ENCODE results near the gene UGT1A10.

- TF ChIP-seq CREB1 (IDR thresholded peaks at IDR 0.05; ENCODE audit: low read depth) (no peak), RAD21 (IDR thresholded peaks at IDR 0.05; ENCODE audit: insufficient read depth, low read depth, low read length) (no peak)
- TF ChIP-seq, protein P1, sequence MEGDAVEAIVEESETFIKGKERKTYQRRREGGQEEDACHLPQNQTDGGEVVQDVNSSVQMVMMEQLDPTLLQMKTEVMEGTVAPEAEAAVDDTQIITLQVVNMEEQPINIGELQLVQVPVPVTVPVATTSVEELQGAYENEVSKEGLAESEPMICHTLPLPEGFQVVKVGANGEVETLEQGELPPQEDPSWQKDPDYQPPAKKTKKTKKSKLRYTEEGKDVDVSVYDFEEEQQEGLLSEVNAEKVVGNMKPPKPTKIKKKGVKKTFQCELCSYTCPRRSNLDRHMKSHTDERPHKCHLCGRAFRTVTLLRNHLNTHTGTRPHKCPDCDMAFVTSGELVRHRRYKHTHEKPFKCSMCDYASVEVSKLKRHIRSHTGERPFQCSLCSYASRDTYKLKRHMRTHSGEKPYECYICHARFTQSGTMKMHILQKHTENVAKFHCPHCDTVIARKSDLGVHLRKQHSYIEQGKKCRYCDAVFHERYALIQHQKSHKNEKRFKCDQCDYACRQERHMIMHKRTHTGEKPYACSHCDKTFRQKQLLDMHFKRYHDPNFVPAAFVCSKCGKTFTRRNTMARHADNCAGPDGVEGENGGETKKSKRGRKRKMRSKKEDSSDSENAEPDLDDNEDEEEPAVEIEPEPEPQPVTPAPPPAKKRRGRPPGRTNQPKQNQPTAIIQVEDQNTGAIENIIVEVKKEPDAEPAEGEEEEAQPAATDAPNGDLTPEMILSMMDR (IDR thresholded peaks at IDR 0.05 in 2 of 3, conservative IDR thresholded peaks at IDR 0.05 in 1 of 3; ENCODE audit: control insufficient read depth in 2 of 3, extremely low read depth in 1 of 3, insufficient read depth in 1 of 3, low read depth in 3 of 3, low read length in 3 of 3), result no peak
These were observed 122.6 kb downstream of the UGT1A10 start for GRCh38 chr2:233758849-233759248.

Data from GM12878 (cell line).